ENCODE results near the gene ZMYM1.
"Not testable (repeated sequence)": the region's sequence is repeated elsewhere in the genome, so short reads cannot be mapped to it uniquely, and the experiment has no call there.

The ZMYM1 gene

DNA sequence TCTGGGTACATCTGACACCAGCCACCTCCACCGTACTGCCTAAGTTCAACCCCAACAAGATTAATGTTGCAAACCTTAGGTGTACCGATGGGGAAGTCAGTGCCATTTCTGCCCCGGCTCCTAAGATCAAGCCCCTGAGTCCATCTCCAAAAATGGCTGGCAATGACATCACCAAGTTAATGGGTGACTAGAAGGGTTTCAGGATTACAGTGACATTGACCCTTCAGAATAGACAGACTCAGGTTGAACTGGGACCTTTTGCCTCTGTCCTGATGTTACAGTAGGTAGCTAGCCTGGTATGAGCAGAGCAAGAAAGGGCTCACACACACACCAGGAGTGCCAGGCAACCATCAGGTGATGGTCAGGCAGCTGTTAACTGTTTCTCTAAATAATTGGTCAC lies 25.8 kb upstream of the ZMYM1 start:
- DNase-seq (ENCODE audit: low spot score) (no peak), ATAC-seq (ENCODE audit: low read depth) (no peak)

DNA sequence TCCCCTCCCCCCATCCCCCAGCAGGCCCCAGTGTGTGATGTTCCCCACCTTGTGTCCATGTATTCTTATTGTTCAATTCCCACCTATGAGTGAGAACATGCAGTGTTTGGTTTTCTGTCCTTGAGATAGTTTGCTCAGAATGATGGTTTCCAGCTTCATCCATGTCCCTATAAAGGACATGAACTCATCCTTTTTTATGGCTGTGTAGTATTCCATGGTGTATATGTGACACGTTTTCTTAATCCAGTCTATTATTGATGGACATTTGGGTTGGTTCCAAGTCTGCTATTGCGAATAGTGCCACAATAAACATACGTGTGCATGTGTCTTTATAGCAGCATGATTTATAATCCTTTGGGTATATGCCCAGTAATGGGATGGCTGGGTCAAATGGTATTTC lies 24.9 kb upstream of the ZMYM1 start:
- not testable (repeated sequence) for H3K4me3 ChIP-seq (ENCODE audit: severe bottlenecking); H3K4me1 ChIP-seq (ENCODE audit: insufficient read depth, poor library complexity, severe bottlenecking); DNase-seq (ENCODE audit: low spot score); H3K9me3 ChIP-seq (ENCODE audit: severe bottlenecking); H3K27me3 ChIP-seq (ENCODE audit: insufficient read depth, poor library complexity, severe bottlenecking); H3K36me3 ChIP-seq (ENCODE audit: low read depth); H3K27ac ChIP-seq (ENCODE audit: poor library complexity, severe bottlenecking); ATAC-seq (ENCODE audit: low read depth)

More for the DNA sequence above, 25.8 kb upstream of the ZMYM1 start:
- H3K4me1 ChIP-seq (ENCODE audit: insufficient read depth, poor library complexity, severe bottlenecking) = no peaks in the 10 kb centered on the region
- no peak overlapping the region for H3K4me3 ChIP-seq (ENCODE audit: severe bottlenecking)
- no peak overlapping the region for H3K27ac ChIP-seq (ENCODE audit: poor library complexity, severe bottlenecking)
- no peaks in the 10 kb centered on the region for H3K9me3 ChIP-seq (ENCODE audit: severe bottlenecking)
- H3K36me3 ChIP-seq (ENCODE audit: low read depth) = no peaks in the 10 kb centered on the region
- no peaks in the 10 kb centered on the region for H3K27me3 ChIP-seq (ENCODE audit: insufficient read depth, poor library complexity, severe bottlenecking)
- TF ChIP-seq, protein P1, sequence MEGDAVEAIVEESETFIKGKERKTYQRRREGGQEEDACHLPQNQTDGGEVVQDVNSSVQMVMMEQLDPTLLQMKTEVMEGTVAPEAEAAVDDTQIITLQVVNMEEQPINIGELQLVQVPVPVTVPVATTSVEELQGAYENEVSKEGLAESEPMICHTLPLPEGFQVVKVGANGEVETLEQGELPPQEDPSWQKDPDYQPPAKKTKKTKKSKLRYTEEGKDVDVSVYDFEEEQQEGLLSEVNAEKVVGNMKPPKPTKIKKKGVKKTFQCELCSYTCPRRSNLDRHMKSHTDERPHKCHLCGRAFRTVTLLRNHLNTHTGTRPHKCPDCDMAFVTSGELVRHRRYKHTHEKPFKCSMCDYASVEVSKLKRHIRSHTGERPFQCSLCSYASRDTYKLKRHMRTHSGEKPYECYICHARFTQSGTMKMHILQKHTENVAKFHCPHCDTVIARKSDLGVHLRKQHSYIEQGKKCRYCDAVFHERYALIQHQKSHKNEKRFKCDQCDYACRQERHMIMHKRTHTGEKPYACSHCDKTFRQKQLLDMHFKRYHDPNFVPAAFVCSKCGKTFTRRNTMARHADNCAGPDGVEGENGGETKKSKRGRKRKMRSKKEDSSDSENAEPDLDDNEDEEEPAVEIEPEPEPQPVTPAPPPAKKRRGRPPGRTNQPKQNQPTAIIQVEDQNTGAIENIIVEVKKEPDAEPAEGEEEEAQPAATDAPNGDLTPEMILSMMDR (IDR thresholded peaks at IDR 0.05; ENCODE audit: poor library complexity, severe bottlenecking) = no peak

DNA sequence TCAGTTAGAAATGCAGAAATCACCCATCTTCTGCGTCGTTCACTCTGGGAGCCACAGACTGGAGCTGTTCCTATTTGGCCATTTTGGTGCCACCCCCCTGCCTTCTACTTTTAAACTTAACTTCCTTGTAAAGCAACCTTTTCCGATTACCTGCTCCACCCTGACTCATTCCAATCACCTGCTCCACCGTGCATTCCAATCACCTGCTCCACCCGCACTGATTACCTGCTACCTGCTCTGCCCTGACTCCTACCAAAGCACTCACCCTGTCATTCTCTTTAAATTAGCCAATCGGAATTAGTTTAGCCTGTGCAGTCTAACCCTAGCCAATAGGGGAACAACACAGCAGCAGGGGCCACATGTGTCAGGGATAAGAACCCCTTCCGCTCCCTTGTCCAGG lies 20.9 kb upstream of the ZMYM1 start:
- H3K9me3 ChIP-seq (ENCODE audit: severe bottlenecking); DNase-seq (ENCODE audit: low spot score); H3K4me3 ChIP-seq (ENCODE audit: severe bottlenecking); H3K4me1 ChIP-seq (ENCODE audit: insufficient read depth, poor library complexity, severe bottlenecking); H3K27ac ChIP-seq (ENCODE audit: poor library complexity, severe bottlenecking); ATAC-seq (ENCODE audit: low read depth); H3K36me3 ChIP-seq (ENCODE audit: low read depth); H3K27me3 ChIP-seq (ENCODE audit: insufficient read depth, poor library complexity, severe bottlenecking): not testable (repeated sequence)

DNA sequence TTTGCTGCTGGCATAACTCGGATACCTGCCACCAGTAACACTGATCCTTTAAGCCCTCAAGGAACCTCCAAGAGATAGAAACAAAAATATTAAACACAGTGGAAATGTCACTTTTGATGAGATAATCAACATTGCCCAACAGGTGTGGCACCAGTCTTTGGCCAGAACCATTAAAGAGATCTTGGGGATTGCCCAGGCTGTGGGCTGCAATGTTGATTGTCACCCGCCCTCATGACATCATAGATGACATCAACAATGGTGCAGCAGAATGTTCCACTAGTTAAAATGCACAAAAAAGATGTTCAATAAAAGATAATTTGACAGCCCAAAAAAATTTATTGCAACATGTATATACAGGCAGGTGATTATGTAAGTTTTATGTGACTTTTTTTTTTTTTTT lies 20.2 kb upstream of the ZMYM1 start:
- Histone ChIP-seq H3K9me3 (ENCODE audit: severe bottlenecking) (no peaks in the 10 kb centered on the region), H3K27me3 (ENCODE audit: insufficient read depth, poor library complexity, severe bottlenecking) (no peaks in the 10 kb centered on the region), H3K4me3 (ENCODE audit: severe bottlenecking) (no peak overlapping the region), H3K4me1 (ENCODE audit: insufficient read depth, poor library complexity, severe bottlenecking) (no peaks in the 10 kb centered on the region), H3K36me3 (ENCODE audit: low read depth) (no peaks in the 10 kb centered on the region), H3K27ac (ENCODE audit: poor library complexity, severe bottlenecking) (no peak overlapping the region)
- DNase-seq (ENCODE audit: low spot score) (no peak), ATAC-seq (ENCODE audit: low read depth) (no peak)
- TF ChIP-seq, protein P1 (IDR thresholded peaks at IDR 0.05; ENCODE audit: poor library complexity, severe bottlenecking) = no peak

DNA sequence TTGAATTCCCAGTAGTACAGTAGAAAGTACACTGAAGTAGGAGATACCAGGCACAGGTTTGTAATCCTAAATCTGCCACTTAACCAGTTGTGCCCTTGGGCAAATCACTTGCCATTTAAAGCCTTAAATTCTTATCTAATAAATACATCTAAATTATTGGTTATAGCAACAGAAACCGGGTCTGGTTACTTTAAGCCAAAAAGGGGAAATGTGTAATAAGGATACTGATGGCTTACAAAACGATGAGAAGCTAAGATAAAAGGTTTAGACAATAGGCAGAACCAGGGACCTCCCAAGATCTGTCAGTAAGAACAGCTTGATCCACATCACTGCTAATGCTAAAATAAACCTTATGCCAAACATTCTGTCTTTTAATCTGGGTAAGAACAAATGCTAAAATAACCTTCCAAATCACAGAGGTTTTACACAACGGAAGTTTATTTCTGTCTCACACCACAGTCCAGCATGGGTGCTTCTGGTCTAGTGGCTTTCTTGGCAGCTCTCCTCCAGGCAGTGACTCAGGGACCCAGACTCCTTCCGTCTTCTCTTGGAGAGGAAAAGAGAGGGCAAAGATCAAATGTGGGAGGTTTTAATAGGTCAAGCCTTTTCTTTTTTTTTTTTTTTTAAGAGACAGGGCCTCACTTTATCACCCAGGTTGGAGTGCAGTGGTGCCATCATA lies 16.5 kb upstream of the ZMYM1 start:
- Histone ChIP-seq H3K36me3 (ENCODE audit: low read depth) (no peaks in the 10 kb centered on the region), H3K27me3 (ENCODE audit: insufficient read depth, poor library complexity, severe bottlenecking) (no peaks in the 10 kb centered on the region), H3K9me3 (ENCODE audit: severe bottlenecking) (no peaks in the 10 kb centered on the region), H3K27ac (ENCODE audit: poor library complexity, severe bottlenecking) (no peak overlapping the region), H3K4me1 (ENCODE audit: insufficient read depth, poor library complexity, severe bottlenecking) (no peaks in the 10 kb centered on the region), H3K4me3 (ENCODE audit: severe bottlenecking) (no peak overlapping the region)
- TF ChIP-seq, protein P1 (IDR thresholded peaks at IDR 0.05; ENCODE audit: poor library complexity, severe bottlenecking) = no peak
- DNase-seq (ENCODE audit: low spot score) = no peak
- ATAC-seq (ENCODE audit: low read depth) = no peak

DNA sequence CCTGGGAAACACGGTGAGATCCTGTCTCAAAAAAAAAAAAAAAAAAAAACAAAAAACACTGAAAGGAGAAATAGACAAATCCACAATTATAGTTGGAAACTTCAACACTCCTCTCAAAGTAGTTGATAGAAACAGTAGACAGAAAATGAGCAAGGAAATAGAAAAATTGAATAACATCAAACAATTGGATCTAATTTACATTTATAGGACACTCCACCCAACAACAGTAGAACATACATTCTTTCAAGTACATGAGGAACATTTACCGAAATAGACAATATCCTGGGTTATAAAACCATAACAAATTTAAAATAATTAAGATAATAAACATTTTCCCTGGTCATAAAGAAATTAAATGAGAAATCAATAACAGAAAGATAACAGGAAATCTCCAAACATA lies 14.9 kb upstream of the ZMYM1 start:
- ATAC-seq (ENCODE audit: low read depth) (no peak), DNase-seq (ENCODE audit: low spot score) (no peak)
- no peak overlapping the region for H3K27ac ChIP-seq (ENCODE audit: poor library complexity, severe bottlenecking)
- TF ChIP-seq, protein P1 (IDR thresholded peaks at IDR 0.05; ENCODE audit: poor library complexity, severe bottlenecking) = no peak
- H3K9me3 ChIP-seq (ENCODE audit: severe bottlenecking) = no peaks in the 10 kb centered on the region
- no peaks in the 10 kb centered on the region for H3K4me1 ChIP-seq (ENCODE audit: insufficient read depth, poor library complexity, severe bottlenecking)
- H3K4me3 ChIP-seq (ENCODE audit: severe bottlenecking) = no peak overlapping the region
- H3K27me3 ChIP-seq (ENCODE audit: insufficient read depth, poor library complexity, severe bottlenecking) = no peaks in the 10 kb centered on the region
- H3K36me3 ChIP-seq (ENCODE audit: low read depth) = no peaks in the 10 kb centered on the region
